Stimulated activated CD4-positive, alpha-beta T cell treated with anti-CD3 and anti-CD28 coated beads, Interleukin-4, amount 100 ng/mL, for 48 hours (primary cell): ENCODE measurements around the gene KDR.

Source experiments
- DNase-seq, 2 donors: peaks; one replicate each; pipeline ENCODE4 v3.0.0-alpha.2; 2020; ENCODE audit warnings: low read depth in 2 of 2

KDR gene

DNA sequence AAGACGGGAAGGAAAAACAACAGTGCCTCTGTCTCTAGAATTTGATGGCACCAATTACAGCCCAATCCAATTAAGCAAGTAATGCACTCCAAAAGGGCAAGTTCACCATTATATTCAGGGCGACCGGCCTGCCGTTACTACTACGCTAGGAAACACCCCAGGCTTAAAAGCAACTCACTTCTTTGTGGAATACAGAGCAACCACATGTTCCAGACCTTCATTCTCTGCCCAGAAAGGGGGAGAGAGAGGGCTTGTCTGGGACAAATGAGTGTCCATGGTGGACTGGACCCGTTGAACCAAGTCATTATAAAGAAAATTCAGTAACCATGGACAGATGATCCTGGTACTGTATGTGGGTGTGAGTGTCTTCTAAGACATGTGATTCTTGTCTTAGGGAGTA, 1.6 kb downstream of the KDR start:
- DNase-seq, result no peak

DNA sequence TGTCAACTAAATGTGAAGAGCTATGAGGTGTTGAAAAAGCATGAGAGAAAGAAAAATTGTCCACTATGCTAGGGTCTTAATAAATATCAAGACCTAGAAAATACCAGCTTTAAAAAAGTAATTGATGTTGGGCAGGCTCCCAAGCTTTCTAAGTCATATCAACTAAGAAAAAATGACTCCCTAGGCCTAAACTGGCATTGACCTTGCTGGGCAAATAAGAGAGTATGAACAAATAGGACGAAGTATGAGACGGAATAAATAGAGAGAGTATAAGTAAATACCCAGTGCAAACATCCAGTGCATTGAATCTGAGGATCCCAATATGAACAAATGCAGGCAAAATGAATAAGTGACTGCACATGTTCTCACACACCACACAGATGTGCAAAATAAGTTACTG, 3.2 kb downstream of the KDR start:
- no peak for DNase-seq

DNA sequence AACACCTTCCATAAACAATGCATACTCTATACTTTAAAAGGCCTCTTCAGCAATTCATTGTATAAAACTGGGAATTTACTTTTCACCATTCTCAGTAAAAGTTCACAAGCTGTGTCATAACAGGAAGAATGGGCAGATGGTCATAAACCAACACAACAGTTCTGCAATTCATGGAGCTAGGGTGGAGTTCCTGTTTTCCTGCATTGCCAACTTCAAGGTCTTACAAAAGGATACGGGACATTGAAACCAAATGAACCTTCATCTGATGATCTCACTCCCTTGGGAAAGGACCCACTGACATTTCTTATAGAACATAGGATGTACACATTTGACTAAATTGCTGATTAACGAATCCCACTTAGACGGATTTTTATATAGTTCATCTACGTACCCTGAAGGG, 4.1 kb downstream of the KDR start:
- DNase-seq, result no peak

DNA sequence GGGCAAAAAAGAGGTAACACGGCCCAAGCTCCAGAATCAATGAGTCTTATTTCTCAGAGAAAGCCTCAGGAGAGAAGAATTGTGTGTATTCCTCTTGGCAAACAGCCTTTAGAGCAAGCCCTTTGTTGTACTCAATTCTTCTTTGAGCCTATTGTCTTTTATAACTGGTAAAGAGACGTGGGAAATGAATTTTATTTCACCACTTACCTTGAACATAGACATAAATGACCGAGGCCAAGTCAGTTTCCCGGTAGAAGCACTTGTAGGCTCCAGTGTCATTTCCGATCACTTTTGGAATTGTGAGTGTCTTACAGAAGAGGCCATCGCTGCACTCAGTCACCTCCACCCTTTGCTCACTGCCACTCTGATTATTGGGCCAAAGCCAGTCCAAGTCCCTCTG, 7.0 kb downstream of the KDR start:
- no peak for DNase-seq

DNA sequence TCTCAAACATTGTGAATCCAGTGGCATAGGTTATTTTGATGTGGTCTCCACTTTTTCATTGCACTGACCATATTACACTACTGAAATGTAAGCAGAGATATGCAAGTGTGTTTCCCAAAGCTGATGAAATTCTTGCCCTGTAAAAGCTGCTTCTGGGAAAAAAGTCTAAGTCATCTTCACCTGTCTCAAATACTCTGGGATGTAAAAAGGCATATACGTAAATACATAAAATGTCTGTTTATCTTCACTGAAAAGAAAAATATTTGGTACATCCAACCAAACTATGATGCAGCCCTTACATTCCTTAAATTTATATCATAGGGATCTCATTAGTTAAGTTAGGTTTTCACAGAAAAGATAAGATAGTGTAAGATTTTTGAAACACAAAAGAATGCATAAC, 7.9 kb downstream of the KDR start:
- DNase-seq, result no peak

DNA sequence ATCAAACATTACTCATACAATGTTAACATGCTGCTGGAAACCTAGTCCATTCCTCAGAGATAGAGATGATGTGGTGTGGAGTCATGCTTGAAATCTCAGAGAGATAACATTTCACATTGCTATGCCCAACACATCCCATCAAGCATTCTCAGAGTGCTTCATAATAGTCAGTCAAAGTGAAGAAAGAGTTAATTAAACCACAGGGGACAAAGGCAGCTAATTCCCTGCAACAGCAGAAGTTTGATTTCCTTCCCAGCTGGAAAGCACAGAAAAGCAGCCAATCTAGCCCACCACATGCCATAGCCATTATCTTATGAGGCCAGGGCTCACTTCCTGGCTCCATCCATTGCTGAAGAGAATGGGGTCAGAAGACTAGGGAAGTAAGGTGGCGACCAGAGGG, 8.9 kb downstream of the KDR start:
- DNase-seq, result no peak

DNA sequence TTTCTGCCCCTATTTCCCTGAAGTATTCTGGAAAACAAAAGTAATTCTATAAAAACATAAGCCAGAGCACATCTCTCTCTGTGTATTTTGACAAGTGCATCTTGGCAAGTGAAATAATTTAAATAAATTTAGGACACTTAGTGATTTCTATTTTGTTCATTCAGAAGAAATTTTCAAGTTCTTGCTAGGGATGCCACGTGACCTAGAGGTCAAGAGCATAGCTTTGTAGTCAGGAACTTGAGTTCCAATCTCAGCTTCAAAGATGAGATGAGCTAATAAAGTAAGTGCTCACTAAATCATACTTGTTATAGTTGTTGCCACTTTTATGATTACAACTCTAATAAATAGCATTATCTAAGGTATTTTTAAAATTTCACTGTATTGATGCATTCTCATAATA, 13.8 kb downstream of the KDR start:
- no peak for DNase-seq

DNA sequence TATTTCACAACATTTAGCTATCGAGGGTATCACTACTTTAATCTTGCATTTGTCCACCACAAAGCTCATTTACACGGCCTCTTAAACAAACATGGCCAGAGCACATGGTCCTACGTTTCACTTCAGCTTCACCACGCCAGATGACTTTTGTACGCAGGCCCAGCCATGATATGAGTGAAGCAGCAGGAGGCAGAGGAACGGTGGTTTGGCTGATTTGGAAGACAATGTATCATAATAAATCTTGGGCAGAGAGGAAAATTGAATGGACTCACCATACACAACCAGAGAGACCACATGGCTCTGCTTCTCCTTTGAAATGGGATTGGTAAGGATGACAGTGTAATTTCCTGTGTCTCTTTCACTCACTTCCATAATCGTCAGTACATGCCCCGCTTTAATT, 15.3 kb downstream of the KDR start:
- DNase-seq, result no peak

DNA sequence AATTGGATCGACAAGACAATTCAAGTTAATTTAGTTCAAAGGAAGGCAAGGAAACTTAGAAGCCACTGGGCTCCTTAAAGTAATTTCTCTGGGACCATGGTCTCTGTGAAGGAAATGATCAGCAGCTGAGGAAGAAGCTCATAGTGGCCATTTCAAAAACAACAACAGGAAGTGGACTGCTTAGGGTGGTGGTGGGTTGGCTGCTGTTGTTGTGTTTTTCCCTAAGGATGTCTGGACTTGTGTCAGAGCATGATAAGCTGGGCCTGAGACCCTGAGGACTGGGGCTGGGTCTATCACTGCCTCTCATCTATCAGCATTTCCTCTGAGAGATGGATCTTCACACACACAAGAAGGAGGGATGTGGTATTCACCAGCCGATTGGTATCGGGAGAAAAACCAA, 18.3 kb downstream of the KDR start:
- DNase-seq, result no peak

DNA sequence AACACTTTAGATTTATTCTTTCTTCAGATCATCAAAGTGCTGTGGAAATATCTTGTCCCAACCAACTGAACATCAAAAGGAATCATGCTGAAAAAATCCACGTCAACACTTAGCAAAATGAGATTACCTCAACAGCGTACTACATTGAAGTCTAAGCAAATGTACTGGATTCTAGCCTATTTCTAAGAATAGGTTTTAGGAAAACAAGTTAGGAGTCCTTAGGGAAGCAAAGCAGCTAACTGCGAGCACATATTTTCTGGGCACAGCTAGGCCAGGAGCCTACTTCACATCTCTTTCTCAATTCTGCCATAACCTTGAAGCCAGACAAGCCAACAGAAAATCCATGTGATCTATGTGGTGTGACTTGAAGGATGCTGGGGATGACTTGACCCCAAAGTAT, 22.2 kb downstream of the KDR start:
- no peak for DNase-seq

DNA sequence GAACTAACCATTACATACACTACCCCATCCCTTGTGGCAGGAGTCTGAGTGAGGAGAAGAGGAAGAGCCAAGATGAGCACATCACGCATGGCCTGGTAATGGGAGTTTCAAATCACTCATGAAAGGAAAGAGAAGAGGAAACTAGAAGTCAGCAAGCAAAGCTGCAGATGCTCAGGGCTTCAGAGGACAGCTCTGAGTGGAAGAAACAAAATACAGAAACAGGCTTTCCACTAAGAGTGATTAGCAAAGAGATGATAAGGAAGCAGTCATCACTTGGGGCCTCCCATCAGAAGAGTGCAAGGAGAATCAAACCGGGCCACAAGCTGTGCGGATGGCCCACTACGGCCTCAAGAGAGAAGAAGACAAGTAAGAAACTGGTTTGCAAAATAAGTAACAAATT, 25.6 kb downstream of the KDR start:
- DNase-seq, result no peak

DNA sequence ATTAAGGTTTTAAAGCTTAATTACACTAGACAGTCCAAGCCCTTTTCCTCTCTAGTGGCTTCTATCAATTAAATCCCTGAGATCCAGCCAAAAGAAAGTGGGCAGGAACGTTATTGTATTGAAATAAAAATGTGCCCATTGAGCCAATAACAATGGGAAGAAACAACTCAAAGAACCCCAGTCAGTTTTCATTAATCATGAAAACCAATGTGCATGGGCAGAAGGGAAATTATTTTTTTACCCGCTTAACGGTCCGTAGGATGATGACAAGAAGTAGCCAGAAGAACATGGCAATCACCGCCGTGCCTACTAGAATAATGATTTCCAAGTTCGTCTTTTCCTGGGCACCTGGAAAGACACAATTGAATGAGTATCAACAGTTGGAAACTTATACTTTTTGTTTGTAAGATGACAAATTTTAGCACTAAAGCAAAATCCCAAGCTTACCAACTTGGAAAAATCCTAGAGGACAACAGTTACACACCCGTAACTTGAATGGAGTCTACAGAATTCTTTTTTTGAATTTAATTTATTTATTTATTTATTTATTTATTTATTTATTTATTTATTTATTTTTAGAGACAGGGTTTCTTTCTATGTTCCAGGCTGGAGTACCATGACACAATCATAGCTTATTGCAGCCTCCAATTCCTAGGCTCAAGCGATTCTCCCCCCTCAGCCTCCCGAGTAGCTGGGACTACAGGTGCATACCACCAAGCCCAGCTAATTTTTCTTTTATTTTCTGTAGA, 26.8 kb downstream of the KDR start:
- no peak for DNase-seq

DNA sequence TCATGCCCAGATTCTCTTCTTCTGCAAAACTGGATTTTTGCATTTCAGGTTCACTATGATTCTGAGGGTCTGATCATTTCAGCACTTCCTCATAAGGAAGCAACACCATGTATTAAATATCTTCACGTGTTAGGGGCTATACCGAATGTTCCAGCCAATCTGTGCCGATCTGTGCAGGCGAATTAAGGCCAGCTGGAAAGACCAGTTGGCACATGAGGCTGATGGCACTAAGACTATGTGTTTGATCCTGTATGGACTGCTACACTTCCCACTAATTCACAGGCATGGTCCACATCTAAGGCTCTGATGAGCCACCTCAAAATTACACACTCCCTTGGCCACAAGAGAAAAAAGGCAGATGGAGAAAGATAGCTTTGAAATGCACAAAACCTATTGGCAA, 28.8 kb downstream of the KDR start:
- DNase-seq, result no peak

DNA sequence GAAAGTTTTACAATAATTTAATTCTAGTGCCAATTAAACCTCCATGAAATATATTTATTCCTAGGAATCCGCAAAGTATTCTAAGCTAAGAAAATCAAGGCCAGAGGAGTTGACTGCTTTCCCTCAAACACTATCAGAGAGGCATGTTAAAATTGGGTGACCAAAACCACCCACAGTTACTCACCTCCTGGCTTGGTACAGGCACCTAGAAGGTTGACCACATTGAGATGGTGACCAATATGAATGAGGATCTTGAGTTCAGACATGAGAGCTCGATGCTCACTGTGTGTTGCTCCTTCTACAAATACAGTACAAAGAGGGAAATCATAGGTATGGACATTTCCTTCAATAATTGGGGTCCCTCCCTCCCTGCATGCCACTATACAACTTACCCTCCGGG, 29.4 kb downstream of the KDR start:
- DNase-seq, result no peak

DNA sequence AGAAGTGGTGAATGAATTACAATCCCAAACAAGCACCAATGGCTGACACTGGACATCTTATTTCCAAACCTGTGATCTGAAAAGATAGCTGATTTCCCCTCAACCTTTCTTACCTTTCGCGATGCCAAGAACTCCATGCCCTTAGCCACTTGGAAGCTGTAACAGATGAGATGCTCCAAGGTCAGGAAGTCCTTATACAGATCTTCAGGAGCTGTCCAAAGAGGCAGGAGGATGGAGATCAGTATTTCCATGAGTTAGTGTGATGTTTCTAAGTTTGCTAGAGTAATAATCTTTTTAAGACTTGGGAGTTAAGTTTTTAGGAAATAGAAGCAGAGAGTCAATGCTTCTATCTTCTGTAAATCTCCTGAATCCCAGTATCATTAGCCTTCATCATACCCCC, 32.9 kb downstream of the KDR start:
- no peak for DNase-seq

DNA sequence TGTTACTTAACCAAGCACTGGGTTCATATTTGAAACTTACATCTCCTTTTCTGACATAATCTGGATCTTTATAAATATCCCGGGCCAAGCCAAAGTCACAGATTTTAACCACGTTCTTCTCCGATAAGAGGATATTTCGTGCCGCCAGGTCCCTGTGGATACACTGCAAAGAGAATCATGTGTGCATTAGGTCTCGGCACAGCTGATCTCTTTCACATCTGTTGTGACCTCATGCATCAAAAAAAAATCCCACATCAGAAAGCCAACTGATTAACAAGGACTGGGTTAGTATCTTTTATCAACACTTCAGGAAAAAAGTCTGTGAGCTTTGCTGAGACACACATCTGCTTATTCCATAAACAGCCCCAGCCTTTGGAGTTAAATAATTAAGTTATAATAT, 35.5 kb downstream of the KDR start:
- DNase-seq, result no peak

DNA sequence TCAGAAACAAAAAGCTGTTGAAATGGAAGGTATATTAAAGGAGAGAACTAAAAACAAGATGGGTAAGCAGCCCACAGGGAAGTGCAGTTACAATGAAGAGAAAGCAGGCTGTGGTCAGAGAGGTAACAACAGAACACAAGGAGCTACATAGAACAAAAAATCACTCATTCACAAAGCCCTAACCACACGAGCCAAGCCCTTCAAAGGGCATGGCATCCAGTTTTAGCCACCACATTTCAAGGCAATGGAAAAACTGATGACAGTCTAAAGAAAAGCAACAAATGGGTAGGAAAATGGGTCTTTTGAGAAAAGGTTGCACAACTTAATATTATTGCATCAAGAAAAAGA, 37.5 kb downstream of the KDR start:
- no peak for DNase-seq

DNA sequence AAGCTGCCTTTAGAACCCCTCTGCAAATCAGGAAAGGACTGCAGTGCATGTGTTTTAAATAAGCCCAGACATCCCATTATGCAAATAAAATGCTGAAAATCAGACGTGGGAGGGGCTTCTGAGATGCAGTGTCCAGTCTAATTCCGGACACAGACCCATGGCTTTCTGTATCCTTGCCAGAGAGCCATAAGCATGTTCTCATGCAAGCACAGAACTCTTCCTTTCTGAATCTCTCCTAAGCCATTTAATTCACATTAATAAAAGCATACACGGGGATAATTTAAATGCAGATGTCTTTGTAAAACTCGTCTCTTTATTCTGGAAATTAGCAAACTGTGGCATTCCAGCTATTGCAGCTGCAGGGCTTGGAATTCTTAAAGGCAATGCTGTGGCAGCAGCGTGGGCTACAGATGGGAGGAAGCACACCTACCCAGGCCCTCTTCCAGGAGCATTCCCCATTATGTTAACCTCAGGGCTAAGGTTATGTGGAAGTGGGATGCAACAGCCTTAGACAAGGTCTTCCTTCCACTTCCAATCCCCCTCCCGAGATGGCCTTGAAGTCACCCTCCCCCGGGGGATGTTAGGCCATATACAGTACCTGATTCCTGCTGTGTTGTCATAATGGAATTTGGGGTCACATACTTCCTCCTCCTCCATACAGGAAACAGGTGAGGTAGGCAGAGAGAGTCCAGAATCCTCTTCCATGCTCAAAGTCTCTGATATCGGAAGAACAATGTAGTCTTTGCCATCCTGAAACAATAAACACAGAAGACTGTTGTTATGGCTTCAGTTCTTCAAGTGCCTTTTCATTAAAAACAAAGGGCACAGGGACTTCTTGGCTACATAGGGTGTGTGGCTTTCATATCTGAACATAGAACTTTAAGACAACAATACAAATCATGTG, 38.1 kb downstream of the KDR start:
- no peak for DNase-seq

DNA sequence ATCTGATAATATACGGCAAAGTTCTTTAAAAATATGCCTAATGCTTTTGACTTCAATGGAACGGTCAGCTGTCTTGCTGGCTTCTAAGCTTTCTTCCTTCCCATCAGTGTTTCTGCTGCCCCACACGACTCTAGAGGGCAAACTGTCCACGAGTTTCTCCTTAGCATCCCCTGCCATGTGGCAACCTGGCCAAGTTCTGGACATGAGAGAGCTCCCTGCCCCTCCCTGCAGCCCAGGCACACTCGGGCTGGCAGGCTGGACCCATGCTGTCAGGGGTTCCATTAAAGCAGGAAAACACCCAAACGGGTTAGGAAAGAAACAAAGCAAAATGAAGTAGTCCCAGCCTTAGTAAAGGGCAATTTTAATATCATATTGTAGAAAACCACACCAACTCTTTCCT, 38.8 kb downstream of the KDR start:
- DNase-seq, result no peak

DNA sequence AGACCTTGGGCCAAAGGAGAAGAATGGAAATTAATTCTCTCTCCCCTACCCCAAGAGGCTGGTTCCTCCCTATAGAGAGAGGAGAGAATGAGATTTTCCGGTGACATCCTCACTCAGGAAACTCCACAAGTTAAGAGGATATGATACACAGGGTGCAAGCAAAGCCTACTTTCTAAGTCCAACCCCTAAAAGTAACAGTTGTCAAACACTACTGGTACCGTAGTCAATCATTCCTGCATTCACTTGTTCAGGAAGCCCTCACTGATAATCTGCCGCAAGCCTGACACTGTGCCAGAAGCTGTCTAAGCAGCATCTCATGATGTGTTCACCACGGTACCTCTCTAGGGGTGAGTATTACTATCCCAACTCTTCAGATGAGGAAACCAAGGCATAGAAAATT, 41.7 kb downstream of the KDR start:
- no peak for DNase-seq

DNA sequence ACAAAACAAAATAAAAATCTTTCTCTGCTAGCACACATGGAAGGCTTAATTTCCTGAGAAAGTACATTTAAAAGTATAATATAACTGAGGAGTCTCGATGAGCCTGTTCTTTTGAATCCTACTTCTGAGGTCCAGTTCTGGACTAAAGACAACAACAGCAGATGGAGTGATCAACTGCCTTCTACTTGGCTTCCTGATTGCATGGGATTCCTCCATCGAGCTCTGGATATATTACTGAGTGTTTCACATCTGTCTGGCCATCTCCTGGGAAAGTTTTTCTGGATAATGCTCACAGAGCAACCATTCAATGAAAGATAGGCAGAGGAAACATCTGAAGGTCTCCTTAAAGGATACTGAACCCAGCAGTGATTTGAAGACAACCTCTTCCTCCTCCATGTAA, 42.6 kb downstream of the KDR start:
- DNase-seq, result no peak

DNA sequence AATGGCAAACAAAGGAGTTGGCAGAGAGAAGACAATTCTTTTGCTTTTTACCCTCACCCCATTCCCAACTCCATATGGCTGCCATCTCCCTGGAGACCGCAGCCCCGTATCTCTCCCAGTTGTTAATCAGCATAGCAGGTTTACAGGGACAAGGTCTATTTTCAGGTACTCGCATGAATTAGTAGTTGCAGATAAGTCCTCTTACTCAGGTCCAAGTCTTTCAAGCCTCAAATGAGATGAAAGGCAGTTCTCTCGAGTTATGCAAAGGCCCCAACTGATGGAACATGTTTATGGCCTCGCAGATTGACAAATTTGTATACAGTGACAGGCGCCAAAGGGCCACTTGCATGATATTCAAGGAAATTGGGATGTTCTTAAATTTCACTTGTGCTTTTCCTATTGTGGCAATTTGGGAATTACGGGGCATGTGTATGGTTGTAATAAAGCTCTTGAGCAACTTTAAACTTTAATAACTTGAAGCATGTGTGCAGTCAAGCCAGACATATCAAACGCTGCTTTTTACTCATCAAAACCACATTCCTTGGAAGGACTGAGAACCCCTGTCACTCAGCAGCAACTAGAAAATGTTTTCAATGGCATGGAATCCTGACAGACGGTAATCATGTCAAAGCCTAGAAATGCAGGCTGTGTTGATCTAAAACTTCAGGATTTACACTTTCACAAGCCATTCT, 45.1 kb downstream of the KDR start:
- no peak for DNase-seq
